GM18498 (cell line): ENCODE data around the gene DAPK2.
"Not testable (repeated sequence)": the region's sequence is repeated elsewhere in the genome, so short reads cannot be mapped to it uniquely, and the experiment has no call there.

Experiments used
- ATAC-seq: cut with Tn5 transposase; IDR thresholded peaks from one replicate; pipeline ENCODE4 v1.9.1; 2021; ENCODE audit warnings: mild to moderate bottlenecking, moderate library complexity; ENCODE audit not compliant: unreplicated experiment

Gene DAPK2

DNA sequence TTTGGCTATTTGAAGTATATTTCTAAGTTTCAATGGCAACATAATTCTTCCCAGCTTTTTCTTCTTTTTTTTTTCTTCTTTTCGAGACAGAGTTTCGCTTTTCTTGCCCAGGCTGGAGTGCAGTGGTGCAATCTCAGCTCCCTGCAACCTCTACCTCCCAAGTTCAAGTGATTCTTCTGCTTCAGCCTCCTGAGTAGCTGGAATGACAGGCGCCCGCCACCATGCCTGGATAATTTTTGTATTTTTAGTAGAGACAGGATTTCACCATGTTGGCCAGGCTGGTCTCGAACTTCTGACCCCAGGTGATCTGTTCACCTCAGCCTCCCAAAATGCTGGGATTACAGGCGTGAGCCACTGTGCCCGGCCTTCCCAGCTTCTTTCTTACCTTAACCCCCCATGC, 146.7 kb downstream of the DAPK2 start:
- not testable (repeated sequence) for ATAC-seq

DNA sequence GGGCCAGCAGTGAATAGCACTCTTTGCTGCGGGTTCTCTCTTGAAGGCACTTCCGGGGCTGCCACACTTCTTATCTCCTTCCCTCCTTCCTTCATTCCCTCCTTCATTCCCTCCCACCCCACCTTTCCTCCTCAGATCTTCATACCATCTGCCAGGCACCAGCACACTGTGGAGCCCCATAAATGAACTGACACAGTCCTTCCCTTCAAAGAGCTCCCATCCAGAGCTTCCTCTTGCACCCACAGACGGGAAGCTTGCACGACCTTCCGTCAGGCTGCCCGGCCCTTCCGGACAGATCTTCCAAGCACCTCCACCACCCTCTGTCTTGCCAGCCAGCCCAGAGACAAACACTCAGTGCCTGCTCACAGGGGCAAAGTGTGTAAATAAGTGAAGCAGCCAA, 147.1 kb downstream of the DAPK2 start:
- ATAC-seq = no peak

DNA sequence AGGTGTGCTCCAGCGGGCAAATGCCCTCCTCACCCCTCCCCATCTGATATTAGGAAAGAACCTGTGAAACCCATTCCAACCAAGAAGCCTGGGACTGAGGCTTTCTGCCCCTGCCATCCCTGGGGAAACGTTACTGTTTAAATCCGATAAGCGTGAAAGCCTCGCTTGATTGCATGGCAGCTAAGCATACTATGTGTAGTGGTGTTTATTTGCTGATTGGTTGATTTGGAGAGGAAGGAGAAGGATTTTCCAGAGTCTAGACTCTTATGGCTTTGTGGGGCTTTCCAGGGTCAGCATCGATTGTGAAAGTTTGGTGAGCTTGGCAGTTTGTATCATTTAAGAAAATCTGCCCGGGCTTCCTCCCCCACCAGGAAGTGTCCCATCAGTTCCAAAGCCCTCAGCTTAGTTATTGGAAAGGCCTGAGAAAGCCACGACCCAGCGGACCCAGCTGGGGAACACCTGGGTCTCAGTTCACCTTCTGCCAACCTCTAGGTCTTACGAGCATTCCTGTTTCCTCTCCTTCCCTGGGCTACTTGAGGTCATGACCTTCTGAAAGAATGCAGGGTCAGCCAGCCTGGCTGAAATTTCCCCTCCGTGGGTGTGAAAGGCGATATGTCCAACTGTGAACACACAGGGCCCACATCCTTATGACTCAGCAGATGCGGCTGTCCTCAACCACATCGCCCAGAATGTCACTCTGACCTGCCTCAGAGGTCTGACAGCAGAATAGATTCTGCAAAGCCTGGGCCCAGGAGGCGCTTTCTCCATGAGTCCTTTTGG, 149.8 kb downstream of the DAPK2 start:
- peak; percentile 72 for ATAC-seq

DNA sequence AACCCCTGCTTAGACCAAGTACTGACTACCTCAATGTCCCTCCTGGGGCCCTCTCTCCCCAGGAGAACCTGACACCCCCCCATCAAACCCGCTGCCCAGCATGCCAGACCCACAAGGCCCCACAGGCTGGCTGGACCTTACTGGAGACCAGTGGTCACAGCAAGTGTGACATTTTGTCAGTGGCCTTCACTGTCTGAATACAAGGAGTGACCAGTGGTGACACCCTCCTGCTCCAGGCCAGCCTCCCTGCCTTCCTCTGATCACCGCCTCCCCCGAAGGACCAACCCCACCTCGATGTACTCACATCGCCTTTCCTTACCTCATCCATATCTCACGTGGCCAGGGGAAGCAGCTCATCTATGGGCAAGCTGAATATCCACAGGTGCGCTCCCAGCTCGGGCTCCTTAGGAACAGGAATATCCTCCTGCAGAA, 150.5 kb downstream of the DAPK2 start:
- no peak for ATAC-seq

DNA sequence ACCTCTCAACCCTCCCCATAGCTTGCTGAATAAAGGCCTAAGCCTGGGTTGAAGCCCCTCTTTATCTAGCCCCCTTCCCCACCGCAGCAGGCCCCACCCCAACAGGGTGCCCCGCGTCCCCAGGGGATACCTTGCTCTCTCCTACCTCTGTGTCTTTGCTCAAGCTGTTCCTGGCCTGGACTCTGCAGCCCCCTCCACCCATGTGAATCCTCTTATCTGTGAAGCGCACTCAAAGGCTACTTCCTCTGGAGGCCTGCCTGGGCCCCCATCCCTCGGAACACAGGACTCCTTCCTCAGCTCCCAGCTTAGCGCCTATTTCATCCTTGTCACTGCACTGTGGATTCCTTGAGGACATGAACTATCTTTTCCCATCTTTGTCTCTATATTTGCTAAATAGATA, 151.1 kb downstream of the DAPK2 start:
- ATAC-seq = no peak

DNA sequence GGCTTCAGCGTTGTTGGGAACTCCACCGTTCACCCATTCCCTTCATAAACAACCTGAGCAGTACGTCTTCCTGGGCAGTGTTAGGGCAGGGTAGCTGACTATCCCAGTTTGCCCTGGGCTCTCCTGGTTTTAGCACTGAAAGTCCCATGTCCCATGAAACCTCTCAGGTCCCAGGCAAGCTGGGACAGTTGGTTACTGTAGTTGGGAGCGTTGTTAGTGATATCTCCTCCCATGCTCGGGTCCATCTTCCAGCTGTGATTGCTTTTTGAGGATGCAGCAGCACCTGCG, 151.7 kb downstream of the DAPK2 start:
- no peak for ATAC-seq

DNA sequence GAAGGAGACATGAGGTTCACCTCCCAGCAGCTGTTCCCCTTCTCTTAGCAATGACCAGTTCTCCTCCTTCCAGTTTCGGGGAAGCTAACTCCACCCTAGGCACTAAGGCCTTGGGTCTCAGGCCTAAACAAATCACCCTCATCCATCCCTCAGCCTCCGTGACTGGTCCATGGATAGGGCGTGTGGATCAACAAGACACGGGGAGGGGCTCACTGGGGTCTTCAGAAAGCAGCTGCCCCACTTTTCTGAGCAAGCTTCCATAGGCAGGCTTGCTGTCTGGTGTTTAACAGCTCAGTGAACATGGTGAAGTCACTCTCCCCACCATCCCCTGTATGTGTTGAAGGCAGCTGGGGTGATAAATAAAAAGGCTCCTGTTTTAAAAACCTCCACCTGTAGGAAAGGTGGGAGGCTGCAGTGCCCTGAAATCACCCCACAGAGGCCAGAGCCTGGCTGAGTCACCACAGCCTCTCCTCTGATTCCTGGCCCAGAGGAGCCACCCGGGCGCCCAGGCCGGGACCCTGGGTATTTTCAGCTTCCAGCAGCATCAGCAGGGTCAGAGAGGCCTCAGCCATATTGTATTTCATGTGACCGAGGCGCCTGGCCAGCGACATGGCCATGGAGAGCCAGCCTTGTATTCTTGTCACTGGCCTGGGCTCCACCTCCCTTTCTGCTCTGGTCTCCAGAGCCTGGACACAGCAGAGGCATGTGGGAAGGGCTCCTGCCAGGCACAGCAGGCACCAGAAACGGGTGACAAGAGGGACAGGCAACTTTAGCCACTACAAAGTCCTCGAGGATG, 152.2 kb downstream of the DAPK2 start:
- ATAC-seq = no peak

DNA sequence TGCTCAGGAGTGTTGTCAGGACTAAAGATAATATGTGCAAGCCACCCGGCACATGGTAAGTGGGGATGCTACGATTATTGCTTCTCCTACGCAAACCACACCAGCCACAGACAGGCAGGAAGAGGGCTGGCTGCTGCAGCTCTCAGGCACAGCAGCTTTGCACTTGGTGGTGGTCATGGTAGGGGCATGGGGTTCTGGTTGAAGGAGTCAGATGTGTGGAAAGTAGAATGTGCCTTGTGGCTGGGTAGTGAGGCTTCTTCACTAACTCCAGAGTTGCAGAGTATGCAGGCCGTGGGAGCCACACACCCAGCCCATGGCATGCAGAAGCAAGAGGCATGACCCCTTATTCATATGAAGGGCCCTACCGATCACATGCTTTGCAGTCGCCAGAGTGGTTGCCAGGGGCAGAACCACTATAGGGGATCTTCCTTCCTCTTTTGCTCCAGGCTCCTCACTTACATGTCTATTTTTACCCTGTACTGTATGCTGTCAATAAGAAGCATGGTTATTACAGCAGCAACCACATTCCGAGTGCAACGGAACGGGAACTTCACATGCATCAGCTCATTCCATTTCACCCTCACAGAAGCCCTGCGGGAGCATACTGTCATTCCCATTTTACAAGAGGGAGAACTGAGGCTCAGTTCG, 153.4 kb downstream of the DAPK2 start:
- peak; percentile 51 for ATAC-seq

DNA sequence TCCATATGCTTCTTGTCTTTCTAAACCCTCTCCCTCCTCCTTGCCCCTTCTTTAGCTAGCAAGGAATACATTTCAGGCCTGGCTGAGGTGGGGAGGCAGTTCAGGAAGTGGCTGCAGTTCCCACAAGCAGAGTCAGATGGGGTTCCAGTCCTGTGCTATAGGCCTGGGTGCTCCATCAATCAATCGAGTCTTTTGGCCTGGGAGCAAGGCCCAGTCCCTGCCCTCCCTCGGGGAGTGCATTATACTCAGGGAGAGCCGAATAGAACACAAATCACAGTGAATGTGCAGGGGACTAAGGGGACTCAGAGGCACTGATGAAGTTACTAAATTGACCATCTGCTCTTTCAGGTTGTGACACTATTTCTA, 154.5 kb downstream of the DAPK2 start:
- ATAC-seq = no peak

DNA sequence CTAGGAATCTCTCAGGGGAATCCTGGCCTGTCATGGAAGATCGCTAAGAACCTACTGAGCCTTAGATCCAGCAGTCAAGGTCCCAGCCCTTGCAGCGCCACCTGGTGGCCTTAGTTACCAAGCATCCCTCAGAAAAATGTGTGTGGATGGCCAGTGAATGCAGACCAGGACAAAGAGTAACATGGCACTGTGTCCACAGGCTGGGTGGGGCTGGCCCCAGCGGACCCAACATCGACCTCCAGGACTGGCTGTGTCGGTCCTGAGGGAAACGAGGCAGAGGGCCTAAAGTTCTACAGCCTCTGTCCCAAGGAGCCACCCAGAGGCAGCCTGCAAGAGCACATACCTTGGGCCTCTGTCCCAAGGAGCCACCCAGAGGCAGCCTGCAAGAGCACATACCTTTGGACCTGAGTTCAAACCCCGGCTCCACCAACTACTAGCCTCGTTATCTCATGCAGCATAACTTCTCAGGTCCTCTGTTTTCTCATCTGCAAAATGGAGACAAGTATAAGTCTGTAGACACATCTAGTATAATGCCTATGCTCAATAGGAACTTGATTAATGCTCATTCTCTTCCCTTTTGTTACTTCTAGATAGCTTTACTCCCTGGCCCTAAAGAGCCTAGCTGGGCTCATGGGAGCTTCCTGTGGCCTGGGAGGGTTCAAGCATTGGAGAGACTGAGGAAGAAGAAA, 155.1 kb downstream of the DAPK2 start:
- ATAC-seq = no peak

DNA sequence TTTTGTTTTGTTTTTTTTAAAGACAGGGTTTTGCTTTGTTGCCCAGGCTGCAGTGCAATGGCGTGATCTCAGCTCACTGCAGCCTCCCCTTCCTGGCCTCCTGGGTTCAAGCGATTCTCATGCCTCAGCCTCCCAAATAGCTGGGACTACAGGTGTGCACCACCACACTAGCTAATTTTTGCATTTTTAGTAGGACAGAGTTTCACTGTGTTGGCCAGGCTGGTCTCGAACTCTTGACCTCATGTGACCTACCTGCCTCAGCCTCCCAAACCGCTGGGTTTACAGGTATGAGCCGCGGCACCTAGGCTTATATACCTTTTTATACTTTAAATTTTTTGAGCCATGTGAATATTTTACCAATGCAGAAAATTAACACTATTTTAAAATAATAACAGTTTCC, 155.7 kb downstream of the DAPK2 start:
- no peak for ATAC-seq

DNA sequence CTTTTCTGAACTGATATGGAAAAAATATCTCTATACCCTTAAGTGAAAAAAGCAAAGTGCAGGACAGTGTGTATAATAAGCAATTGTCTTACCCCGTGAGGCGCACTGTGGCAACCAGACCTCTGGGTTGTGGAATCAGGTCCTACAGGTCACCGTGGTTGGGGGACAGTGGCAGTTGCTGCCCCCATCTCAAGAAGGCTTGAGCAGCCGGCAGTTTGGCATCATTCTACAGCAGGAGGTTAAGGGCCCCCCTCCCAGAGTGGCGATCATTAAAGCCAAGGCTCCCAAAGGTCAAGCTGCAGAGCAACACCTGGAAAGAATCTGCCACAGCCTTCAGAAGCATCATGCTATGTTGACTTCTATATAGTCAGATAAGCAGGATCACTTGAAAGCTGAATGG, 156.5 kb downstream of the DAPK2 start:
- no peak for ATAC-seq

DNA sequence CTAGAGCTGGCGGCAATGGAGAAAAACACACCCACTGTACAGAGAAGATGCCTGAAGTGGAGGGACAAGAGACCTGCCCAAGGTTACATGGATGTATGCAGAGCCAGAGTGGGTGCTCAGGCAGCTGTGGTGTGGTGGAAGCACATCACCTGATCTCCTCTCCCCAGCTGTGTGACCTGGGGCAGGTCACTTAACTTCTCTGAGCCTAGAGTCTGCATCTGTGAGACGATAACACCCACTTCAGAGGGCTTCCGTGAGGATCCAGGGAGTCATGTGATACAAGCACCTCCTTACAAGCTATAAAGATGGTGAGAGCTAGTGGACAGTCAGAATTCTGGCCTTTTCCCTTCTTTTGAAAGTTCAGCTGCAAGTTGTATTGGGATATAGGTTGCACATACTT, 157.5 kb downstream of the DAPK2 start:
- no peak for ATAC-seq

DNA sequence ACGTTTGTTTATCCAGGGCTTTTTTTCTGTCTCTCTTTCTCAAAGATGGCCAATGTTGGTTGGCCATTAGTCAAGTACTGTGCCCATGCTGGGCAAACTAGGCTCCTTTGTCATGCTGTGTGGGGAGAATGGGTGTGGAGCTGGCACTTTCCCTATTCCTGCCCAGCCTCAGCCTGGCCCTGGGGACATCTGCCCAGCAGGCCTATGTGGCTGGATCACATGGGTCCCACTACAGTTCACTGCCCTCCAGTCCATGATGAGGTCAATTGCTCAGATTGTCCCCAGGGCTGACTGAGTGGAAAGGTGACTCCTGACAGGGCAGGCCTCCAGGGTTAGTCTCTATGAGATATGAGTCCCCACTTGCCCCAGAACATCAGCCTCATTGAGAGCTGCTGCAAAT, 158.1 kb downstream of the DAPK2 start:
- no peak for ATAC-seq

DNA sequence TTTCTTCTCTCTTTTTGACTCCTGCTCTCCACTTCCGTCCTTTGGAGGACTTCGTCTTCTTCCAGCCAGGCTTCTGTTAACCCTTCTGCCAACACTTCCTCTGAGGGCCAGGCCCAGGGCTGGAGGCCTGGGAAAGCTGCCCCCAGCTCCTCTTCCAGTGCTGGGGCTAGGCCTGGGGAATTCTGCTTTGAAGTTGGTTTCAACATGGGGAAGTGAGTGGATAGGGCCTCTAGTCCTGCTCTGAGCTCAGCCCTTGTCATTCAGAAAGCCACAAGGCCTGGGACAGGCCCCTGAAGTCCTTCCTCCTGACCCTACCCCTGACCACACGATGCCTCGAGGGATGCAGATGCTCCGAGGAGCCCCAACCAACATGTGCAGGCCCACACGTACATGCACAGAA, 158.7 kb downstream of the DAPK2 start:
- no peak for ATAC-seq

DNA sequence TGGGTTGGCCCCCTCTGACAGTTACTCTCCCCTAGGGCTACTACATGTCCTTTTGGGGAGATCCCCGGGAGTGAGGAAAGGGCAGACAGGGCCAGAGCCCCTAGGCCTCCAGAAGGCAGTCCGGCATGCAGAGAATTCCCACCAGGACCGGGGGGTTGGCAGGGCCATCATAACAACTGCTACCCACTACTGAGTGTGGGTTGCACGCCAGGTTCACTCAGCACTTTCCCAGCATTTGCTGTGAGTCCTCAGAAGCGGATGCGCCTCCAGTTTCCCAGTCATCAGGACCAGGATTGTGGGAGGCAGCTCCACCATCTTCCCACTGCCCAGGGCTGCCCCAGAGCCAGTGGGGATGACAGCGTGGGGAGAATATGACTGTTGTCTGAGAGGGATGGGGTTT, 161.3 kb downstream of the DAPK2 start:
- no peak for ATAC-seq

DNA sequence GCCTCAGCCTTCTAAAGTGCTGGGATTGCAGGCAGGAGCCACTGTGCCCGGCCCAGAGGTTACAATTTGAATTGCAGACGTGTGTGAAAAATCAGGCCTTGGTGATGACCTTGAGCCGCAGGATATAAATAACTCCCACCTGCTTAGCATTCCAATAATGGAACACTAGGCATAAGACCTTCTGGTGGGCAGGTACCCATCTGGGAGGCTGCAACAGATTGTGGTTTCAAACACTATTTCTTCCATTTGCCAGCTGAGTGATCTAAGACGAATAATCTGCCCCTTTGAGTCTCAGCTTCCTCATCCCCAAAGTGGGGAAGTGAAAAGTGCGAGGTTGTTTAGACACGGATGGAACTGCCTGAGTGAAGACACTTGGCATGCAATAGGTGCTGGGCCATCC, 164.9 kb downstream of the DAPK2 start:
- peak; percentile 52 for ATAC-seq

DNA sequence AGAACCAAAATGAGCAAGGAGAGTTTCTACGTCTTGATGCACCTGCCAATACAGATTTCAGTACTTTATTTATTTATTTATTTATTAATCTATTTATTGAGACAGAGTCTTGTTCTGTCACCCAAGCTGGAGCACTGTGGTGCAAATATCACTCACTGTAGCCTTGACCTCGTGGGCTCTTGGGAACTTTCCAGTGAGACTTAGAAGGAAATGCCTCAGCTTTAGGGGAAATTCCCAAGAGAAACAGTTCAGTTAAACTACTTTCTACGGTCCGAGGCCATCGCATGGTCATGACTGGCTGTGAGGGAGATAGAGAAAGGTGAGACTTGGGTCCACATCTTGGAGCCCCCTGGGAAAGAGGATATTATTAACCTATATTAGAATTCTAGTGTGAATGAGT, 165.5 kb downstream of the DAPK2 start:
- no peak for ATAC-seq

DNA sequence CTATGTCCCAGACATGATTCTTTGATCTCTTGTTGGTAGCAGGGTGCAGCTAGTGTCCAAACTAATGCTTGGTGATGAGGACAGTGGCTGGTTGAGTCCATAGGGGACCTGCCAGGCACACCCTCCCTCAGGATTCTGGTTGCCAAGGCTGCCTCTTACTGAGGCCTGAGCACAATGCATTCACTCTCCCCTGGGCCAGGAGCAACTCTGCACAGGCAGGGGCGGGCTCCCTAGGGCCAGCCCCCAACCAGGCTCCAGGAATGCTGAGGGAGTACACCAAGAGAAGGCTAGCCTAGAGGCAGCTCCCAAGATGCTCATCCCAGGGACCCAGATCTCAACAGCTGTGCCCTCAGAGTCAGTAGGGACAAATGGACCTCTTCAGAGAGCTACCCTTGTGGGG, 166.3 kb downstream of the DAPK2 start:
- no peak for ATAC-seq

DNA sequence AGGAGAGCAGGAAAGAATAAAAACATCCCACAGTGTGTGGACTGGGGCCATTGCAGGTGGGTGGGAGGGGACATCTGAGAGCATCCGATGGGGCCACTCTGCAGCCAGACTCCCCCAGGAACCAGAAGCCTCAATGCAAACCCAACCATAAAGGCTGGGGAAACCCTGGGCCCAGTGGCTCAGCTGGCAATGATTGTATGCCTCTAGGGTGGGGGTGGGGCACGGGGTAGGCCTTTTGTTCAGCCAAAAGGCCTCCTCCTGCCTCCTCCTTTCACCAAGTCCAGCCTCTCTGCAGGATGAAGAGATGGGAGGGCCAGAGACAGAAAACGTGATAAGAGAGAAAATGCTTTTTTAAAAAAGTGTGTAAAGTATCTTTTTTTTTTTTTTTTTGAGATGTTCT, 167.1 kb downstream of the DAPK2 start:
- ATAC-seq = no peak

DNA sequence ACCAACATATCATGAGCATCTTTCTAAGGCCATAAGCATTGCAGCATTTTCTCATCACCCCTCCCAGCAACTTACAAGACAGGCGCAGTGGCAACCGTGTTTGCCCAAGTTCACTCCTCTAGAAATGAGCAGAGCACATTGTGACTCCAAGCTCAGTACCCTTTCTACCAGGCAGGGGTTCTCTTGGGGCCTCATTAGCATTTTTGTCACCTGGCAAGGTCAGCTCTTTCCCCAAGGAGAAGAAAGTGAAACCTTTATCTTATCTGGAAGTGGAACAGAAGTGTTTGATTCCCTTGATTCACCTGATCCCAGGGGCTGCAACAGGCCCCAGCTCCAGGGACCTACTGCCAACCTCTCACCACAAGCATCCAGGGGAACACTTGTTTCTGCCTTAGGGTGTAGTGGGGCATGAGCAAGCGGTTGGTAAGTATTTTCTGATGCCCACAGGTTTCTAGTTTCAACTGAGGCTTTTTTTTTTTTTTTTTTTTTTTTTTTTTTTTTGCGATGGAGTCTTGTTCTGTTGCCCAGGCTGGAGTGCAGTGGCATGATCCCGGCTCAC, 168.5 kb downstream of the DAPK2 start:
- no peak for ATAC-seq
